ENCODE measurements around the gene RALGAPB. TPM values are rescaled to one million over a fixed set of nuclear protein-coding genes. Genes with fewer than 3 reads are reported as not detected.

The RALGAPB gene
- total RNA-seq (10 to 100 TPM; 30.5 to 58.5 TPM), polyA plus RNA-seq (10 to 100 TPM in 1 of 2 donors, 1 to 10 TPM in 1; 9.0 to 12.0 TPM)
- long read RNA-seq, donor 1, full-length matches to known transcripts = 1 of 1 reads
- long read RNA-seq, donor 1, partial matches to known transcripts = 0 of 1 reads
- long read RNA-seq, donor 1, other reads (novel, unspliced or antisense) = 0 of 1 reads
- long read RNA-seq, donor 2, full-length matches to known transcripts = 1 of 1 reads
- long read RNA-seq, donor 2, partial matches to known transcripts = 0 of 1 reads
- long read RNA-seq, donor 2, other reads (novel, unspliced or antisense) = 0 of 1 reads
- long read RNA-seq, donor 3 = 0 reads
- long read RNA-seq, donor 4, full-length matches to known transcripts = 2 of 2 reads
- long read RNA-seq, donor 4, partial matches to known transcripts = 0 of 2 reads
- long read RNA-seq, donor 4, other reads (novel, unspliced or antisense) = 0 of 2 reads
- long read RNA-seq, donor 5, full-length matches to known transcripts = 2 of 10 reads
- long read RNA-seq, donor 5, partial matches to known transcripts = 8 of 10 reads
- long read RNA-seq, donor 5, other reads (novel, unspliced or antisense) = 0 of 10 reads

DNA sequence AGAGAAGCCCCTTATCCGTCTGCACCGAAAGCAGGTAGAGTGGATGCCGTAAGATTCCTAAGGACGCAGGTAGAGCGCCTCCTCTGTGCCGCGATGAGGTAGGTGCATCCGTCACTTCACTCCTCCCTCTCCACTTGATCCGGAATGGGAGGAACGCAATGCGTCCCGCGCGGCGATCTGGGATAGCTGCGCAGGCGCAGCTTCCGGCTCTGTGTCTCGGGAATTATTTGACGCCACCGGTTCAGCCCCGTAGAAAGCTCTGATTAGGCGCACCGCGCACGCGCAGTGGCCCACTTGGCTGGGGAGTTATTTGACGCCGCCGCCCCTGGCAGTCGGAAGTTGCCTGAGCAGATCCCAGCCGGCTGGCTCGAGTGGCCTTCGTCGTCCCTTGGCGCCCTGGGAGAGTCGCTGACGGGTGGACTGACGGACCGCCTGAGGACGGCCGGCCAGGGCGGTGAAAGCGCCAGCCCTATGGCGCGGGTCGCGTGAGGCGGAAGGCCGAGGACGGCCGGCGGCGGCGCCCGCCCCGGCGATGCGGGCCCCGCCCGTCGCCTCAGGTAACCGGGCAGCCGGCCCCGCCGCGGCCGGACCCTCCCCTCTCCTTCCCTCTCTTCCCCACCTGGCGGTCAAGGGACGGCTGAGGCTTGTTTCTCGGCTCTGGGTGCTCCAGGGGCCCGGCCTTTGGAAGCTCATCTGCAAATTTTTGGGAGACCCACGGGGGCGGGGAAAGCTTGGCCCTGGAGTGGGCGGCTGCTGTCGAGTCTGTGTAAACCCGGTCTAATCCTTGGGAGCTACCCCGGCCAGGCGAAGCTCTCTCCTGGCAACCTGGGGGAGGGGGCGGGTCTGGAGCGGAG is at the start of gene RALGAPB:
TSS of gene RALGAPB (plus strand) at position 331 of the 854 bp plus-strand sequence. CDS start 15,590 bp downstream, outside the sequence.
- Histone ChIP-seq H3K4me1 (ENCODE audit: control insufficient read depth in 5 of 5, insufficient read depth in 5 of 5, low read length in 5 of 5) (peaks cover 4 to 15% (median 5%) of the 10 kb centered on the region in 5 donors), H3K4me3 (peak within 1 kb of the TSS; percentile 84), H3K27ac (ENCODE audit: low read depth in 1 of 2, low read length in 1 of 2) (peak within 1 kb of the TSS; percentile 94 to 97), H3K9me3 (ENCODE audit: control insufficient read depth in 4 of 4, insufficient read depth in 3 of 4, low read length in 3 of 4) (no peaks in the 10 kb centered on the region), H3K36me3 (ENCODE audit: control insufficient read depth in 4 of 4, insufficient read depth in 4 of 4, low read length in 4 of 4) (no peaks in the 10 kb centered on the region), H3K9ac (ENCODE audit: insufficient read depth in 1 of 2, low read length in 2 of 2) (peak within 1 kb of the TSS; percentile 76 to 78), H3K27me3 (ENCODE audit: control insufficient read depth in 3 of 3, insufficient read depth in 3 of 3, low read length in 2 of 3) (no peaks in the 10 kb centered on the region)
- TF ChIP-seq, protein P1, sequence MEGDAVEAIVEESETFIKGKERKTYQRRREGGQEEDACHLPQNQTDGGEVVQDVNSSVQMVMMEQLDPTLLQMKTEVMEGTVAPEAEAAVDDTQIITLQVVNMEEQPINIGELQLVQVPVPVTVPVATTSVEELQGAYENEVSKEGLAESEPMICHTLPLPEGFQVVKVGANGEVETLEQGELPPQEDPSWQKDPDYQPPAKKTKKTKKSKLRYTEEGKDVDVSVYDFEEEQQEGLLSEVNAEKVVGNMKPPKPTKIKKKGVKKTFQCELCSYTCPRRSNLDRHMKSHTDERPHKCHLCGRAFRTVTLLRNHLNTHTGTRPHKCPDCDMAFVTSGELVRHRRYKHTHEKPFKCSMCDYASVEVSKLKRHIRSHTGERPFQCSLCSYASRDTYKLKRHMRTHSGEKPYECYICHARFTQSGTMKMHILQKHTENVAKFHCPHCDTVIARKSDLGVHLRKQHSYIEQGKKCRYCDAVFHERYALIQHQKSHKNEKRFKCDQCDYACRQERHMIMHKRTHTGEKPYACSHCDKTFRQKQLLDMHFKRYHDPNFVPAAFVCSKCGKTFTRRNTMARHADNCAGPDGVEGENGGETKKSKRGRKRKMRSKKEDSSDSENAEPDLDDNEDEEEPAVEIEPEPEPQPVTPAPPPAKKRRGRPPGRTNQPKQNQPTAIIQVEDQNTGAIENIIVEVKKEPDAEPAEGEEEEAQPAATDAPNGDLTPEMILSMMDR (IDR thresholded peaks at IDR 0.05; ENCODE audit: control extremely low read depth, extremely low read depth) = peak; percentile 55
- DNase-seq = peak; percentile 99 to 100 (median 99)
- peak; percentile 92 for ATAC-seq (ENCODE audit: insufficient read depth, low FRiP score)
- WGBS, 2 donors = 0% methylated on average over 56 to 81 of the region's 81 CpGs

DNA sequence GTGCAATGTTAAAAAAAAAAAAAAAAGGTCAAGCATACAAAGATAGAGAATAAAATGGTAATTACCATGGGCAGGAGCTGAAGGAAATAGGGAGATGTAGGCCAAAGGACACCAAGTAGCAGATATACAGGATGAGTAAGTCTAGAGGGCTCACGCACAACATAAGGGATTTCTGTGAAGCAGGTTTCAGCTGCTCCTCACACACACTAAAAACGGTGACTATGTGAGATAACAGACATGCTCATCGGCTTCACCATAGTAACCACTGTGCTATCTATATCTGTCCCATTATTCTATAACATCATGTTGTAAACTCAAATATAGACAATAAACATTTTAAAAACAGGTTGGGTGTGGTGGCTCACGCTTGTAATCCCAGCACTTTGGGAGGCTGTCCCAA is 49.1 kb upstream of the RALGAPB start:
- H3K4me3 ChIP-seq = no peak overlapping the region
- H3K9ac ChIP-seq (ENCODE audit: insufficient read depth in 1 of 2, low read length in 2 of 2) = no peak overlapping the region
- H3K9me3 ChIP-seq (ENCODE audit: control insufficient read depth in 4 of 4, insufficient read depth in 3 of 4, low read length in 3 of 4) = no peaks in the 10 kb centered on the region
- WGBS, 2 donors = 92 to 94% methylated on average over 4 of the region's 4 CpGs
- H3K27ac ChIP-seq (ENCODE audit: low read depth in 1 of 2, low read length in 1 of 2) = no peak overlapping the region
- H3K4me1 ChIP-seq (ENCODE audit: control insufficient read depth in 5 of 5, insufficient read depth in 5 of 5, low read length in 5 of 5) = peaks cover 0 to 2% (median 0%) of the 10 kb centered on the region in 5 donors
- H3K27me3 ChIP-seq (ENCODE audit: control insufficient read depth in 3 of 3, insufficient read depth in 3 of 3, low read length in 2 of 3) = no peaks in the 10 kb centered on the region
- DNase-seq (no peak), ATAC-seq (ENCODE audit: insufficient read depth, low FRiP score) (no peak)
- TF ChIP-seq, protein P1 (IDR thresholded peaks at IDR 0.05; ENCODE audit: control extremely low read depth, extremely low read depth) = no peak
- H3K36me3 ChIP-seq (ENCODE audit: control insufficient read depth in 4 of 4, insufficient read depth in 4 of 4, low read length in 4 of 4) = peaks cover 45 to 89% (median 53%) of the 10 kb centered on the region in 4 donors

DNA sequence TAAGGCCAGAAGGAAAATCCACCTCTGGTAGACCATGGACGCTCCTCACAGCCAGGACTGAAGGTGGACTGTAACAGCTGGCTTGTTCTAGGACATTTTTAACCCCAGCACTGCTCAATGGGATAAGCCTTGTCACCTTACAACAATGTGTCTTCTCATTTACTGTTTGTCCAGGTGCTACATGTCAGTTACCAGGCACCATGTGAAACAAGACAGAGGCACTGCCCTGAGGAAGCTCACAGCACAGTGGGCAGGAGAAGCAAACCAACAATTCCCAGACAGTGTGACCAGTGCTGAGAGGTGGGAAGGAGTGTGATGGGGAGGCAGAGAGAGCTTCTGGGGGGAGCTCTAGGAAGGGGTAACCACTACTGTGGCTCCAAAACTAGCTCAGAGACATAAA is 48.2 kb upstream of the RALGAPB start:
- TF ChIP-seq, protein P1 (IDR thresholded peaks at IDR 0.05; ENCODE audit: control extremely low read depth, extremely low read depth) = no peak
- no peak for DNase-seq
- Histone ChIP-seq H3K36me3 (ENCODE audit: control insufficient read depth in 4 of 4, insufficient read depth in 4 of 4, low read length in 4 of 4) (peaks cover 48 to 89% (median 58%) of the 10 kb centered on the region in 4 donors), H3K27me3 (ENCODE audit: control insufficient read depth in 3 of 3, insufficient read depth in 3 of 3, low read length in 2 of 3) (no peaks in the 10 kb centered on the region), H3K27ac (ENCODE audit: low read depth in 1 of 2, low read length in 1 of 2) (no peak overlapping the region), H3K9ac (ENCODE audit: insufficient read depth in 1 of 2, low read length in 2 of 2) (no peak overlapping the region), H3K9me3 (ENCODE audit: control insufficient read depth in 4 of 4, insufficient read depth in 3 of 4, low read length in 3 of 4) (no peaks in the 10 kb centered on the region), H3K4me3 (no peak overlapping the region), H3K4me1 (ENCODE audit: control insufficient read depth in 5 of 5, insufficient read depth in 5 of 5, low read length in 5 of 5) (no peaks in the 10 kb centered on the region)
- ATAC-seq (ENCODE audit: insufficient read depth, low FRiP score) = no peak
- 90 to 93% methylated on average over 1 of the region's 1 CpG for WGBS, 2 donors

Data from lung (tissue), 16 donors.